KMS-11 (cell line): ENCODE data around the gene MYO16.

Experiments
- H2AFZ ChIP-seq: fragments of 200-600 bp; sonication (generic); 2 replicates; pipeline ENCODE4 v1.6.1; 2016; ENCODE audit warnings: antibody characterized with exemption, mixed run types, low read depth
- H3K27ac ChIP-seq: fragments of 200-600 bp; sonication (generic); 2 replicates; pipeline ENCODE4 v1.6.1; 2016; ENCODE audit warnings: mild to moderate bottlenecking, mixed run types
- H3K27me3 ChIP-seq: fragments of 200-600 bp; sonication (generic); 2 replicates; pipeline ENCODE4 v1.6.1; 2017; ENCODE audit warnings: mild to moderate bottlenecking, low read depth, mixed run types, moderate library complexity; ENCODE audit not compliant: insufficient read depth
- H3K36me3 ChIP-seq: fragments of 200-600 bp; sonication (generic); 2 replicates; pipeline ENCODE4 v1.6.1; 2017; ENCODE audit warnings: mild to moderate bottlenecking, mixed run types; ENCODE audit not compliant: insufficient read depth
- H3K4me1 ChIP-seq: fragments of 200-600 bp; sonication (generic); 2 replicates; pipeline ENCODE4 v1.6.1; 2016; ENCODE audit warnings: mild to moderate bottlenecking, low read depth, mixed run types; ENCODE audit not compliant: poor library complexity, severe bottlenecking
- H3K4me2 ChIP-seq: fragments of 200-600 bp; sonication (generic); 2 replicates; pipeline ENCODE4 v1.7.0; 2016; ENCODE audit warnings: mild to moderate bottlenecking, mixed run types
- H3K4me3 ChIP-seq: fragments of 200-600 bp; sonication (generic); IDR thresholded peaks from 2 replicates; pipeline ENCODE4 v1.6.1; 2017; ENCODE audit warnings: low read depth, low read length, mixed read lengths; ENCODE audit not compliant: insufficient read depth
- H3K79me2 ChIP-seq: fragments of 200-600 bp; sonication (generic); 2 replicates; pipeline ENCODE4 v1.6.1; 2016; ENCODE audit warnings: low read depth, mixed run types; ENCODE audit not compliant: insufficient read depth
- H3K9ac ChIP-seq: fragments of 200-600 bp; sonication (generic); 2 replicates; pipeline ENCODE4 v1.6.1; 2016; ENCODE audit warnings: mild to moderate bottlenecking, mixed run types
- H4K20me1 ChIP-seq: fragments of 200-600 bp; sonication (generic); 2 replicates; pipeline ENCODE4 v1.6.1; 2016; ENCODE audit warnings: mild to moderate bottlenecking, mixed run types; ENCODE audit not compliant: insufficient read depth
- CTCF ChIP-seq: fragments of 200-600 bp; sonication (generic); conservative IDR thresholded peaks from 2 replicates; pipeline ENCODE4 v1.6.1; 2017; ENCODE audit warnings: low read depth, mild to moderate bottlenecking, antibody characterized with exemption, low read length, moderate library complexity, mixed read lengths

The MYO16 gene

GRCh38 chr13:108755083-108755482 lies 125.7 kb downstream of the MYO16 start:
- no peak overlapping the region for H3K9ac ChIP-seq
- H3K79me2 ChIP-seq = no peaks in the 10 kb centered on the region
- H4K20me1 ChIP-seq = no peaks in the 10 kb centered on the region
- no peaks in the 10 kb centered on the region for H3K27me3 ChIP-seq
- no peaks in the 10 kb centered on the region for H3K4me1 ChIP-seq
- no peak overlapping the region for H2AFZ ChIP-seq
- H3K4me2 ChIP-seq = no peak overlapping the region
- H3K4me3 ChIP-seq = no peak overlapping the region
- no peaks in the 10 kb centered on the region for H3K36me3 ChIP-seq
- H3K27ac ChIP-seq = no peak overlapping the region
- no peak for TF ChIP-seq CTCF

- Histone ChIP-seq H3K4me3 (no peak overlapping the region), H3K4me2 (no peak overlapping the region), H3K4me1 (no peaks in the 10 kb centered on the region), H3K27me3 (no peaks in the 10 kb centered on the region), H3K79me2 (no peaks in the 10 kb centered on the region), H3K27ac (no peak overlapping the region), H4K20me1 (no peaks in the 10 kb centered on the region), H3K9ac (no peak overlapping the region), H3K36me3 (no peaks in the 10 kb centered on the region), H2AFZ (no peak overlapping the region)
- no peak for TF ChIP-seq CTCF
These were observed 130.7 kb downstream of the MYO16 start for GRCh38 chr13:108760129-108760528.

GRCh38 chr13:108760541-108760940 lies 131.1 kb downstream of the MYO16 start:
- Histone ChIP-seq H3K27ac (no peak overlapping the region), H3K9ac (no peak overlapping the region), H2AFZ (no peak overlapping the region), H3K27me3 (no peaks in the 10 kb centered on the region), H3K4me3 (no peak overlapping the region), H3K4me1 (no peaks in the 10 kb centered on the region), H3K36me3 (no peaks in the 10 kb centered on the region), H3K4me2 (no peak overlapping the region), H4K20me1 (no peaks in the 10 kb centered on the region), H3K79me2 (no peaks in the 10 kb centered on the region)
- no peak for TF ChIP-seq CTCF

- no peak for TF ChIP-seq CTCF
- H3K27me3 ChIP-seq = no peaks in the 10 kb centered on the region
- no peak overlapping the region for H2AFZ ChIP-seq
- H3K36me3 ChIP-seq = no peaks in the 10 kb centered on the region
- H3K79me2 ChIP-seq = no peaks in the 10 kb centered on the region
- H4K20me1 ChIP-seq = no peaks in the 10 kb centered on the region
- no peak overlapping the region for H3K27ac ChIP-seq
- H3K9ac ChIP-seq = no peak overlapping the region
- no peaks in the 10 kb centered on the region for H3K4me1 ChIP-seq
- H3K4me3 ChIP-seq = no peak overlapping the region
- H3K4me2 ChIP-seq = no peak overlapping the region
These were observed 138.6 kb downstream of the MYO16 start for GRCh38 chr13:108768035-108768434.
